ENCODE results near the gene CARMIL3. TPM values are rescaled to one million over a fixed set of nuclear protein-coding genes. Genes with fewer than 3 reads are reported as not detected.

The CARMIL3 gene
- total and polyA plus RNA-seq, 2 of the 4 experiments (the other 2 are of a cell fraction), result under 0.01 TPM; not detected in 1

DNA sequence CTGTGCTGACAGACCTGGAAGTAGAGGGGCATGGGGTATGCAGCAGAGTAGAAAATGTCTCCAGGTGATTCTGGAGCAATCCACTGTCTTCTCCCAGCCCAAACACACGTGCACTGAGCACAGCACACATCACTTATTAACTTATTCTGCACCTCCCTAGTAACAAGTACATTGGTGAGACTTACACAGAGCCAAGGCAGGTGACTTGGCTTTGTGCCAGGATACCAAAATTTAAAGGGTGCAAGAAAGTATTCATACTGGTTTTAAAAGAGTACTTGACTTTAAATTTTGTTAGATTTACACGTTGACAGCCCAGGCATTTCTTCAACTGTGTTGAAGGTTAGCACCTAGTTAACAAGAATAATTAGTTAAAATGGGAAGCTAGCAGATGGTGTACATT is 11.1 kb upstream of the CARMIL3 start:
- H2AK9ac ChIP-seq (replicated peaks; ENCODE audit: low read depth, low read length, poor library complexity), result no peak overlapping the region
- H3K27me3 ChIP-seq (ENCODE audit: control insufficient read depth, insufficient read depth, low read length), result peaks cover 7% of the 10 kb centered on the region
- H4K20me1 ChIP-seq (ENCODE audit: insufficient read depth, low read length), result no peaks in the 10 kb centered on the region
- H4K8ac ChIP-seq (ENCODE audit: low read depth in 2 of 2, low read length in 2 of 2), result no peak overlapping the region
- no peak overlapping the region for H3K9ac ChIP-seq (ENCODE audit: low read depth, low read length)
- H2AFZ ChIP-seq (replicated peaks; ENCODE audit: low read length, poor library complexity), result no peak overlapping the region
- H4K5ac ChIP-seq (ENCODE audit: low read depth, low read length), result no peak overlapping the region
- dilution Hi-C loops (cut with HindIII; ENCODE audit: low sequenced_read_pairs, unreplicated experiment) (no loop called here), in situ Hi-C loops (cut with MboI; ENCODE audit: low sequenced_read_pairs) (no loop called here), intact Hi-C loops (cut with micrococcal nuclease) (no loop called here)
- no peak overlapping the region for H3K4me3 ChIP-seq (ENCODE audit: insufficient read depth, low read depth, low read length)
- H3K18ac ChIP-seq (ENCODE audit: low read depth, low read length), result no peak overlapping the region
- H2BK120ac ChIP-seq (ENCODE audit: low read depth, low read length), result no peak overlapping the region
- ChIA-PET POLR2A (ENCODE audit: unreplicated experiment) (no interaction called here), CTCF (interaction anchor here (1.5 kb wide), 1 partner anchor 18 kb away, joined by 4 read pairs; no protein-coding TSS in a partner anchor)
- no peak overlapping the region for H3K27ac ChIP-seq (ENCODE audit: insufficient read depth, low read length)
- no peak overlapping the region for H3K23ac ChIP-seq (ENCODE audit: low read depth, low read length)
- 0% methylated on average over 1 of the region's 2 CpGs; no CpG with 5 or more reads in 1 of the 2 experiments for WGBS, 2 experiments (ENCODE audit: extremely low coverage in 2 of 2, insufficient read length in 1 of 2)
- H3K9me3 ChIP-seq (ENCODE audit: control insufficient read depth, insufficient read depth, low read length), result no peaks in the 10 kb centered on the region
- no TSS peak for BruUV-seq (replicated peaks)
- no peak for TF ChIP-seq POLR2A (IDR thresholded peaks at IDR 0.05; ENCODE audit: low read depth, low read length)
- TF ChIP-seq, protein P1, sequence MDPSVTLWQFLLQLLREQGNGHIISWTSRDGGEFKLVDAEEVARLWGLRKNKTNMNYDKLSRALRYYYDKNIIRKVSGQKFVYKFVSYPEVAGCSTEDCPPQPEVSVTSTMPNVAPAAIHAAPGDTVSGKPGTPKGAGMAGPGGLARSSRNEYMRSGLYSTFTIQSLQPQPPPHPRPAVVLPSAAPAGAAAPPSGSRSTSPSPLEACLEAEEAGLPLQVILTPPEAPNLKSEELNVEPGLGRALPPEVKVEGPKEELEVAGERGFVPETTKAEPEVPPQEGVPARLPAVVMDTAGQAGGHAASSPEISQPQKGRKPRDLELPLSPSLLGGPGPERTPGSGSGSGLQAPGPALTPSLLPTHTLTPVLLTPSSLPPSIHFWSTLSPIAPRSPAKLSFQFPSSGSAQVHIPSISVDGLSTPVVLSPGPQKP (IDR thresholded peaks at IDR 0.05; ENCODE audit: borderline replicate concordance, low read depth, low read length), result no peak
- no peak for TF ChIP-seq MAFK (IDR thresholded peaks at IDR 0.05; ENCODE audit: low read depth, low read length)
- TF ChIP-seq CEBPB (IDR thresholded peaks at IDR 0.05; ENCODE audit: low read depth, low read length), result no peak
- TF ChIP-seq FOS (IDR thresholded peaks at IDR 0.05; ENCODE audit: low read depth, low read length), result no peak
- TF ChIP-seq, protein P2, sequence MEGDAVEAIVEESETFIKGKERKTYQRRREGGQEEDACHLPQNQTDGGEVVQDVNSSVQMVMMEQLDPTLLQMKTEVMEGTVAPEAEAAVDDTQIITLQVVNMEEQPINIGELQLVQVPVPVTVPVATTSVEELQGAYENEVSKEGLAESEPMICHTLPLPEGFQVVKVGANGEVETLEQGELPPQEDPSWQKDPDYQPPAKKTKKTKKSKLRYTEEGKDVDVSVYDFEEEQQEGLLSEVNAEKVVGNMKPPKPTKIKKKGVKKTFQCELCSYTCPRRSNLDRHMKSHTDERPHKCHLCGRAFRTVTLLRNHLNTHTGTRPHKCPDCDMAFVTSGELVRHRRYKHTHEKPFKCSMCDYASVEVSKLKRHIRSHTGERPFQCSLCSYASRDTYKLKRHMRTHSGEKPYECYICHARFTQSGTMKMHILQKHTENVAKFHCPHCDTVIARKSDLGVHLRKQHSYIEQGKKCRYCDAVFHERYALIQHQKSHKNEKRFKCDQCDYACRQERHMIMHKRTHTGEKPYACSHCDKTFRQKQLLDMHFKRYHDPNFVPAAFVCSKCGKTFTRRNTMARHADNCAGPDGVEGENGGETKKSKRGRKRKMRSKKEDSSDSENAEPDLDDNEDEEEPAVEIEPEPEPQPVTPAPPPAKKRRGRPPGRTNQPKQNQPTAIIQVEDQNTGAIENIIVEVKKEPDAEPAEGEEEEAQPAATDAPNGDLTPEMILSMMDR (conservative IDR thresholded peaks at IDR 0.05; ENCODE audit: low read depth, low read length), result no peak
- TF ChIP-seq SMC3 (IDR thresholded peaks at IDR 0.05; ENCODE audit: low read depth, low read length), result no peak
- TF ChIP-seq BHLHE40 (IDR thresholded peaks at IDR 0.05; ENCODE audit: low read depth, low read length), result no peak
- TF ChIP-seq MAZ (IDR thresholded peaks at IDR 0.05; ENCODE audit: borderline replicate concordance, low read depth, low read length), result no peak
- no peak for TF ChIP-seq RFX5 (IDR thresholded peaks at IDR 0.05; ENCODE audit: low read depth, low read length)
- no peak for TF ChIP-seq RAD21 (IDR thresholded peaks at IDR 0.05; ENCODE audit: low read length)
- no peak for TF ChIP-seq MXI1 (IDR thresholded peaks at IDR 0.05; ENCODE audit: borderline replicate concordance, low read depth, low read length)
- no peak for TF ChIP-seq CHD1 (IDR thresholded peaks at IDR 0.05; ENCODE audit: low read depth, low read length)
- no peak for TF ChIP-seq RCOR1 (IDR thresholded peaks at IDR 0.05; ENCODE audit: insufficient replicate concordance, low read length)
- TF ChIP-seq, protein P3, sequence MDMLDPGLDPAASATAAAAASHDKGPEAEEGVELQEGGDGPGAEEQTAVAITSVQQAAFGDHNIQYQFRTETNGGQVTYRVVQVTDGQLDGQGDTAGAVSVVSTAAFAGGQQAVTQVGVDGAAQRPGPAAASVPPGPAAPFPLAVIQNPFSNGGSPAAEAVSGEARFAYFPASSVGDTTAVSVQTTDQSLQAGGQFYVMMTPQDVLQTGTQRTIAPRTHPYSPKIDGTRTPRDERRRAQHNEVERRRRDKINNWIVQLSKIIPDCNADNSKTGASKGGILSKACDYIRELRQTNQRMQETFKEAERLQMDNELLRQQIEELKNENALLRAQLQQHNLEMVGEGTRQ (IDR thresholded peaks at IDR 0.05; ENCODE audit: low read depth, low read length), result no peak
- no peak for TF ChIP-seq NFE2L2 (IDR thresholded peaks at IDR 0.05; ENCODE audit: low read depth, low read length)
- H3K79me1 ChIP-seq (ENCODE audit: low read depth in 1 of 2, low read length in 2 of 2), result no peaks in the 10 kb centered on the region
- no peak overlapping the region for H2AK5ac ChIP-seq (ENCODE audit: low read depth, low read length)
- H3K4me1 ChIP-seq (ENCODE audit: control insufficient read depth, insufficient read depth, low read length), result no peaks in the 10 kb centered on the region
- ATAC-seq (ENCODE audit: low read depth) (no peak), DNase-seq (no peak)
- H3K9me1 ChIP-seq (ENCODE audit: insufficient read depth, low read length), result no peaks in the 10 kb centered on the region
- H3K14ac ChIP-seq (replicated peaks; ENCODE audit: low read depth, low read length), result no peak overlapping the region
- H3K4ac ChIP-seq (ENCODE audit: low read depth, low read length), result no peak overlapping the region
- no peak overlapping the region for H2BK5ac ChIP-seq (ENCODE audit: low read depth, low read length, poor library complexity, severe bottlenecking)
- no peak overlapping the region for H4K91ac ChIP-seq (ENCODE audit: insufficient read depth, low read depth, low read length)
- no peak overlapping the region for H2BK20ac ChIP-seq (ENCODE audit: low read depth, low read length)
- no peak overlapping the region for H2BK15ac ChIP-seq (ENCODE audit: low read depth, low read length)
- no peaks in the 10 kb centered on the region for H3K36me3 ChIP-seq (ENCODE audit: control insufficient read depth, insufficient read depth, low read length)
- H3K4me2 ChIP-seq (ENCODE audit: low read depth, low read length), result no peak overlapping the region
- no peak overlapping the region for H3K56ac ChIP-seq (ENCODE audit: extremely low read depth, insufficient read depth, low read length)

Measured in IMR-90 (cell line).